Measurements from ENCODE around the gene INPP4A. TPM values are rescaled to one million over a fixed set of nuclear protein-coding genes. Genes with fewer than 3 reads are reported as not detected.

The INPP4A gene
- total and polyA plus RNA-seq, 9 of the 15 experiments (the other 6 are each of a cell fraction or from before 2014, with no cell fraction given), result 1.8 to 15.7 (median 8.3) TPM

DNA sequence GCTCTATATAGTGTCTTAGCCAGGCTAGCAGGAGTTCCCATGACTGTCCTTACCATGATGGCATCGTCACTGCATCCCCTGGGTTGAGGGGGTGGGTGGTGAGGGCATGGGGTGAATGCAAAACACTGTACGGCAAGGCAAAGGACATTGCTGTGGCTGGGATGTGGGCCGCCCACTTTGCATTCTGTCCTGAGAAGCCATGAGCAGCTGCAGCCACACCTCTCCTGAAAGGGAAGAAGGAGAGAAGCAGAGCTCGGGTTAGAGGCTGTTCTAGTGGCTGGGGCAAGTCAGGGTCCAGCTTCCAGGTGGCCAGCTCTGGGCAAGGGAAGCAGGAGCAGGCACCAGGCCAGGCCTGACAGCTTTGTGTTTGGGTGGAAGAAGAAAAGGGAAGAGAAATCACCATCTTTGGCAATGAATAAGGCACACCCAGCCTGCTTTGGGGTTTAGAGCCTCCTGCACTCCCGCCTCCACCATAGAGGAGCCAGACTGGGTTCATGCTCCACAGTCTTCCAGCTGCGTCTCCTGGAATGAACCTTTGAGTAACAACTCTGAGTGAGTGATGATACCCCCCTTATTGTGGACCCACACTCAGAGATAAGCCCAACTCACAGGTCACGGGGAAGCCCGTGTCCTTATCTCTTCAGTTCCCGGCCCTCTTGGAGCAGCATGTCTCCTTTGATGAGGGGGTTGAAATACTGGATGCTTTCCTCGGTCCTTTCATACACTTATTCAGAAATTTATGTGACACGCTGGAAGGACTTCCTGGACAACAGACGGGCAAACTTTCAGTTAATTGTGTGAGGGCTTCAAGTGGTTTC lies 63.4 kb downstream of the INPP4A start (continued):
- TF ChIP-seq POLR3A (IDR thresholded peaks at IDR 0.05; ENCODE audit: borderline replicate concordance, extremely low read depth, insufficient read depth, insufficient read length), result no peak
- TF ChIP-seq ZNF316 (IDR thresholded peaks at IDR 0.05), result no peak
- no peak for TF ChIP-seq RFX1 (IDR thresholded peaks at IDR 0.05)
- no peak for TF ChIP-seq ZNF224 (CRISPR knock-in tag; IDR thresholded peaks at IDR 0.05)
- TF ChIP-seq ZNF445 (CRISPR knock-in tag; IDR thresholded peaks at IDR 0.05; ENCODE audit: low read depth), result no peak
- no peak for TF ChIP-seq JUNB (CRISPR knock-in tag; conservative IDR thresholded peaks at IDR 0.05)
- TF ChIP-seq, protein P1, sequence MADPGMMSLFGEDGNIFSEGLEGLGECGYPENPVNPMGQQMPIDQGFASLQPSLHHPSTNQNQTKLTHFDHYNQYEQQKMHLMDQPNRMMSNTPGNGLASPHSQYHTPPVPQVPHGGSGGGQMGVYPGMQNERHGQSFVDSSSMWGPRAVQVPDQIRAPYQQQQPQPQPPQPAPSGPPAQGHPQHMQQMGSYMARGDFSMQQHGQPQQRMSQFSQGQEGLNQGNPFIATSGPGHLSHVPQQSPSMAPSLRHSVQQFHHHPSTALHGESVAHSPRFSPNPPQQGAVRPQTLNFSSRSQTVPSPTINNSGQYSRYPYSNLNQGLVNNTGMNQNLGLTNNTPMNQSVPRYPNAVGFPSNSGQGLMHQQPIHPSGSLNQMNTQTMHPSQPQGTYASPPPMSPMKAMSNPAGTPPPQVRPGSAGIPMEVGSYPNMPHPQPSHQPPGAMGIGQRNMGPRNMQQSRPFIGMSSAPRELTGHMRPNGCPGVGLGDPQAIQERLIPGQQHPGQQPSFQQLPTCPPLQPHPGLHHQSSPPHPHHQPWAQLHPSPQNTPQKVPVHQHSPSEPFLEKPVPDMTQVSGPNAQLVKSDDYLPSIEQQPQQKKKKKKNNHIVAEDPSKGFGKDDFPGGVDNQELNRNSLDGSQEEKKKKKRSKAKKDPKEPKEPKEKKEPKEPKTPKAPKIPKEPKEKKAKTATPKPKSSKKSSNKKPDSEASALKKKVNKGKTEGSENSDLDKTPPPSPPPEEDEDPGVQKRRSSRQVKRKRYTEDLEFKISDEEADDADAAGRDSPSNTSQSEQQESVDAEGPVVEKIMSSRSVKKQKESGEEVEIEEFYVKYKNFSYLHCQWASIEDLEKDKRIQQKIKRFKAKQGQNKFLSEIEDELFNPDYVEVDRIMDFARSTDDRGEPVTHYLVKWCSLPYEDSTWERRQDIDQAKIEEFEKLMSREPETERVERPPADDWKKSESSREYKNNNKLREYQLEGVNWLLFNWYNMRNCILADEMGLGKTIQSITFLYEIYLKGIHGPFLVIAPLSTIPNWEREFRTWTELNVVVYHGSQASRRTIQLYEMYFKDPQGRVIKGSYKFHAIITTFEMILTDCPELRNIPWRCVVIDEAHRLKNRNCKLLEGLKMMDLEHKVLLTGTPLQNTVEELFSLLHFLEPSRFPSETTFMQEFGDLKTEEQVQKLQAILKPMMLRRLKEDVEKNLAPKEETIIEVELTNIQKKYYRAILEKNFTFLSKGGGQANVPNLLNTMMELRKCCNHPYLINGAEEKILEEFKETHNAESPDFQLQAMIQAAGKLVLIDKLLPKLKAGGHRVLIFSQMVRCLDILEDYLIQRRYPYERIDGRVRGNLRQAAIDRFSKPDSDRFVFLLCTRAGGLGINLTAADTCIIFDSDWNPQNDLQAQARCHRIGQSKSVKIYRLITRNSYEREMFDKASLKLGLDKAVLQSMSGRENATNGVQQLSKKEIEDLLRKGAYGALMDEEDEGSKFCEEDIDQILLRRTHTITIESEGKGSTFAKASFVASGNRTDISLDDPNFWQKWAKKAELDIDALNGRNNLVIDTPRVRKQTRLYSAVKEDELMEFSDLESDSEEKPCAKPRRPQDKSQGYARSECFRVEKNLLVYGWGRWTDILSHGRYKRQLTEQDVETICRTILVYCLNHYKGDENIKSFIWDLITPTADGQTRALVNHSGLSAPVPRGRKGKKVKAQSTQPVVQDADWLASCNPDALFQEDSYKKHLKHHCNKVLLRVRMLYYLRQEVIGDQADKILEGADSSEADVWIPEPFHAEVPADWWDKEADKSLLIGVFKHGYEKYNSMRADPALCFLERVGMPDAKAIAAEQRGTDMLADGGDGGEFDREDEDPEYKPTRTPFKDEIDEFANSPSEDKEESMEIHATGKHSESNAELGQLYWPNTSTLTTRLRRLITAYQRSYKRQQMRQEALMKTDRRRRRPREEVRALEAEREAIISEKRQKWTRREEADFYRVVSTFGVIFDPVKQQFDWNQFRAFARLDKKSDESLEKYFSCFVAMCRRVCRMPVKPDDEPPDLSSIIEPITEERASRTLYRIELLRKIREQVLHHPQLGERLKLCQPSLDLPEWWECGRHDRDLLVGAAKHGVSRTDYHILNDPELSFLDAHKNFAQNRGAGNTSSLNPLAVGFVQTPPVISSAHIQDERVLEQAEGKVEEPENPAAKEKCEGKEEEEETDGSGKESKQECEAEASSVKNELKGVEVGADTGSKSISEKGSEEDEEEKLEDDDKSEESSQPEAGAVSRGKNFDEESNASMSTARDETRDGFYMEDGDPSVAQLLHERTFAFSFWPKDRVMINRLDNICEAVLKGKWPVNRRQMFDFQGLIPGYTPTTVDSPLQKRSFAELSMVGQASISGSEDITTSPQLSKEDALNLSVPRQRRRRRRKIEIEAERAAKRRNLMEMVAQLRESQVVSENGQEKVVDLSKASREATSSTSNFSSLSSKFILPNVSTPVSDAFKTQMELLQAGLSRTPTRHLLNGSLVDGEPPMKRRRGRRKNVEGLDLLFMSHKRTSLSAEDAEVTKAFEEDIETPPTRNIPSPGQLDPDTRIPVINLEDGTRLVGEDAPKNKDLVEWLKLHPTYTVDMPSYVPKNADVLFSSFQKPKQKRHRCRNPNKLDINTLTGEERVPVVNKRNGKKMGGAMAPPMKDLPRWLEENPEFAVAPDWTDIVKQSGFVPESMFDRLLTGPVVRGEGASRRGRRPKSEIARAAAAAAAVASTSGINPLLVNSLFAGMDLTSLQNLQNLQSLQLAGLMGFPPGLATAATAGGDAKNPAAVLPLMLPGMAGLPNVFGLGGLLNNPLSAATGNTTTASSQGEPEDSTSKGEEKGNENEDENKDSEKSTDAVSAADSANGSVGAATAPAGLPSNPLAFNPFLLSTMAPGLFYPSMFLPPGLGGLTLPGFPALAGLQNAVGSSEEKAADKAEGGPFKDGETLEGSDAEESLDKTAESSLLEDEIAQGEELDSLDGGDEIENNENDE (IDR thresholded peaks at IDR 0.05; ENCODE audit: low read depth, low read length), result no peak
- no peak for TF ChIP-seq SAFB (IDR thresholded peaks at IDR 0.05; ENCODE audit: borderline replicate concordance, low read depth, low read length)
- peak in 1 of 2 experiments; percentile 74; a peak in 1 of 4 replicates for TF ChIP-seq SRF (CRISPR knock-in tag; IDR thresholded peaks at IDR 0.05)
- TF ChIP-seq ZNF140 (CRISPR knock-in tag; IDR thresholded peaks at IDR 0.05), result no peak
- TF ChIP-seq, protein P2, sequence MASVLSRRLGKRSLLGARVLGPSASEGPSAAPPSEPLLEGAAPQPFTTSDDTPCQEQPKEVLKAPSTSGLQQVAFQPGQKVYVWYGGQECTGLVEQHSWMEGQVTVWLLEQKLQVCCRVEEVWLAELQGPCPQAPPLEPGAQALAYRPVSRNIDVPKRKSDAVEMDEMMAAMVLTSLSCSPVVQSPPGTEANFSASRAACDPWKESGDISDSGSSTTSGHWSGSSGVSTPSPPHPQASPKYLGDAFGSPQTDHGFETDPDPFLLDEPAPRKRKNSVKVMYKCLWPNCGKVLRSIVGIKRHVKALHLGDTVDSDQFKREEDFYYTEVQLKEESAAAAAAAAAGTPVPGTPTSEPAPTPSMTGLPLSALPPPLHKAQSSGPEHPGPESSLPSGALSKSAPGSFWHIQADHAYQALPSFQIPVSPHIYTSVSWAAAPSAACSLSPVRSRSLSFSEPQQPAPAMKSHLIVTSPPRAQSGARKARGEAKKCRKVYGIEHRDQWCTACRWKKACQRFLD (CRISPR knock-in tag; IDR thresholded peaks at IDR 0.05), result peak; percentile 10
- TF ChIP-seq, protein P3, sequence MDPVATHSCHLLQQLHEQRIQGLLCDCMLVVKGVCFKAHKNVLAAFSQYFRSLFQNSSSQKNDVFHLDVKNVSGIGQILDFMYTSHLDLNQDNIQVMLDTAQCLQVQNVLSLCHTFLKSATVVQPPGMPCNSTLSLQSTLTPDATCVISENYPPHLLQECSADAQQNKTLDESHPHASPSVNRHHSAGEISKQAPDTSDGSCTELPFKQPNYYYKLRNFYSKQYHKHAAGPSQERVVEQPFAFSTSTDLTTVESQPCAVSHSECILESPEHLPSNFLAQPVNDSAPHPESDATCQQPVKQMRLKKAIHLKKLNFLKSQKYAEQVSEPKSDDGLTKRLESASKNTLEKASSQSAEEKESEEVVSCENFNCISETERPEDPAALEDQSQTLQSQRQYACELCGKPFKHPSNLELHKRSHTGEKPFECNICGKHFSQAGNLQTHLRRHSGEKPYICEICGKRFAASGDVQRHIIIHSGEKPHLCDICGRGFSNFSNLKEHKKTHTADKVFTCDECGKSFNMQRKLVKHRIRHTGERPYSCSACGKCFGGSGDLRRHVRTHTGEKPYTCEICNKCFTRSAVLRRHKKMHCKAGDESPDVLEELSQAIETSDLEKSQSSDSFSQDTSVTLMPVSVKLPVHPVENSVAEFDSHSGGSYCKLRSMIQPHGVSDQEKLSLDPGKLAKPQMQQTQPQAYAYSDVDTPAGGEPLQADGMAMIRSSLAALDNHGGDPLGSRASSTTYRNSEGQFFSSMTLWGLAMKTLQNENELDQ (CRISPR knock-in tag; IDR thresholded peaks at IDR 0.05; ENCODE audit: borderline replicate concordance), result no peak
